DND-41 (cell line): ENCODE measurements around the gene TULP4.

Source experiments
- EZH2 ChIP-seq: IDR thresholded peaks from 3 replicates; pipeline ENCODE4 v1.6.1; 2012; ENCODE audit warnings: borderline replicate concordance, low read depth, mild to moderate bottlenecking, moderate library complexity, low read length, inconsistent platforms; ENCODE audit not compliant: severe bottlenecking
- TF ChIP-seq, protein P1 (sequence below): IDR thresholded peaks from 2 replicates; pipeline ENCODE4 v1.5.1; 2012; ENCODE audit warnings: borderline replicate concordance, low read length, moderate library complexity, mild to moderate bottlenecking; ENCODE audit not compliant: poor library complexity, severe bottlenecking; ENCODE audit errors: extremely low read depth

- TF ChIP-seq, protein P1, sequence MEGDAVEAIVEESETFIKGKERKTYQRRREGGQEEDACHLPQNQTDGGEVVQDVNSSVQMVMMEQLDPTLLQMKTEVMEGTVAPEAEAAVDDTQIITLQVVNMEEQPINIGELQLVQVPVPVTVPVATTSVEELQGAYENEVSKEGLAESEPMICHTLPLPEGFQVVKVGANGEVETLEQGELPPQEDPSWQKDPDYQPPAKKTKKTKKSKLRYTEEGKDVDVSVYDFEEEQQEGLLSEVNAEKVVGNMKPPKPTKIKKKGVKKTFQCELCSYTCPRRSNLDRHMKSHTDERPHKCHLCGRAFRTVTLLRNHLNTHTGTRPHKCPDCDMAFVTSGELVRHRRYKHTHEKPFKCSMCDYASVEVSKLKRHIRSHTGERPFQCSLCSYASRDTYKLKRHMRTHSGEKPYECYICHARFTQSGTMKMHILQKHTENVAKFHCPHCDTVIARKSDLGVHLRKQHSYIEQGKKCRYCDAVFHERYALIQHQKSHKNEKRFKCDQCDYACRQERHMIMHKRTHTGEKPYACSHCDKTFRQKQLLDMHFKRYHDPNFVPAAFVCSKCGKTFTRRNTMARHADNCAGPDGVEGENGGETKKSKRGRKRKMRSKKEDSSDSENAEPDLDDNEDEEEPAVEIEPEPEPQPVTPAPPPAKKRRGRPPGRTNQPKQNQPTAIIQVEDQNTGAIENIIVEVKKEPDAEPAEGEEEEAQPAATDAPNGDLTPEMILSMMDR = no peak
- TF ChIP-seq EZH2 = no peak
Observed at GRCh38 chr6:158367816-158368215, 55.6 kb downstream of the TULP4 start.
